Activated naive CD4-positive, alpha-beta T cell treated with Interleukin-2 at 50 U/mL for 16 hours (primary cell): ENCODE results near the gene EFHD1.
"Not testable (repeated sequence)": the region's sequence is repeated elsewhere in the genome, so short reads cannot be mapped to it uniquely, and the experiment has no call there.

ENCODE experiments used
- DNase-seq: peaks from one replicate; pipeline ENCODE4 v3.0.0-alpha.2; 2020

The EFHD1 gene

GRCh38 chr2:232697059-232697806, 63.8 kb downstream of the EFHD1 start, which contains the start of gene GIGYF2:
GIGYF2 (plus strand) TSS chr2:232697331; CDS start chr2:232735198, 37,867 bp downstream.
- peak; percentile 94 for DNase-seq

GRCh38 chr2:232697807-232698110, 64.4 kb downstream of the EFHD1 start:
- DNase-seq: no peak

GRCh38 chr2:232698556-232699091, 65.2 kb downstream of the EFHD1 start:
- DNase-seq: no peak

- DNase-seq: no peak
Observed at GRCh38 chr2:232699110-232699509, 65.7 kb downstream of the EFHD1 start.

GRCh38 chr2:232700154-232700553, 66.8 kb downstream of the EFHD1 start:
- no peak for DNase-seq

- no peak for DNase-seq
Observed at GRCh38 chr2:232707076-232707475, 73.7 kb downstream of the EFHD1 start.

GRCh38 chr2:232713505-232713904, 80.1 kb downstream of the EFHD1 start:
- no peak for DNase-seq

- no peak for DNase-seq
Observed at GRCh38 chr2:232714969-232715368, 81.6 kb downstream of the EFHD1 start.

GRCh38 chr2:232720056-232720455, 86.7 kb downstream of the EFHD1 start:
- not testable (repeated sequence) for DNase-seq

- DNase-seq: no peak
Observed at GRCh38 chr2:232721261-232721660, 87.9 kb downstream of the EFHD1 start.

GRCh38 chr2:232721882-232722281, 88.5 kb downstream of the EFHD1 start:
- DNase-seq: no peak

- no peak for DNase-seq
Observed at GRCh38 chr2:232723027-232723426, 89.6 kb downstream of the EFHD1 start.

- DNase-seq: no peak
Observed at GRCh38 chr2:232728785-232729184, 95.4 kb downstream of the EFHD1 start.

- DNase-seq: no peak
Observed at GRCh38 chr2:232731470-232731869, 98.1 kb downstream of the EFHD1 start.
